SHP77 (cell line): ENCODE results near the gene KCNK15.

ENCODE experiments used
- DNase-seq, 2 experiments: peaks; one replicate each; lab custom pipeline; 2025; lab: John Stamatoyannopoulos, UW

KCNK15 gene

DNA sequence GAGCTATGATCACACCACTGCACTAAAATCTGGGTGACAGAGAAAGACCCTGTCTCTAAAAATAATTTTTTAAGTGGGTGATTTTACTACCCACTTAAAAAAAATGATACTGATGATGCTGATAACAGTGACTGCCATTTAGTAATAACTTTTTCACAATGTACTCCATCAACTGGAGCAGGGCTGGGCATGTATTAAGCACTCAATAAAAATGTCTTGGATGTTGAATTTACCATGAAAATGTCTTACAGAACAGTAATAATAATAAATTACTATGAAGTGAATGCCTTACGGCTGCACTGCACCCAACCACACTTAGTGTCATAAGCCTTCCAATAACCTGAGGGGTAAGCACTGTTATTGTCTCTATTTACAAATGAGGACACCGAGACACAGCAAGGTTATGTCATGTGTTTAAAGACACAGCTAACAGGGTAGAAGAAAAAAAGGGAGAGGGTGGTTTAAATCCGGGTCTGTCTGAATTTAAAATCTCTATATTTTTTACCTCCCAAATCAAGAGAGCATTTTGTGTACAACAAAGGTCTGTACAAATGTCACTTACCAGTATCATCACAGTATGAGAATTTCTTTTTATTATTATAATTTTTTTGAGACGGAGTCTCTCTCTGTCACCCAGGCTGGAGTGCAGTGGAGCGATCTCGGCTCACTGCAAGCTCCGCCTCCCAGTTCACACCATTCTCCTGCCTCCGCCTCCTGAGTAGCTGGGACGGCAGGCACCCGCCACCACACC, 43.2 kb downstream of the KCNK15 start:
- no peak for DNase-seq

DNA sequence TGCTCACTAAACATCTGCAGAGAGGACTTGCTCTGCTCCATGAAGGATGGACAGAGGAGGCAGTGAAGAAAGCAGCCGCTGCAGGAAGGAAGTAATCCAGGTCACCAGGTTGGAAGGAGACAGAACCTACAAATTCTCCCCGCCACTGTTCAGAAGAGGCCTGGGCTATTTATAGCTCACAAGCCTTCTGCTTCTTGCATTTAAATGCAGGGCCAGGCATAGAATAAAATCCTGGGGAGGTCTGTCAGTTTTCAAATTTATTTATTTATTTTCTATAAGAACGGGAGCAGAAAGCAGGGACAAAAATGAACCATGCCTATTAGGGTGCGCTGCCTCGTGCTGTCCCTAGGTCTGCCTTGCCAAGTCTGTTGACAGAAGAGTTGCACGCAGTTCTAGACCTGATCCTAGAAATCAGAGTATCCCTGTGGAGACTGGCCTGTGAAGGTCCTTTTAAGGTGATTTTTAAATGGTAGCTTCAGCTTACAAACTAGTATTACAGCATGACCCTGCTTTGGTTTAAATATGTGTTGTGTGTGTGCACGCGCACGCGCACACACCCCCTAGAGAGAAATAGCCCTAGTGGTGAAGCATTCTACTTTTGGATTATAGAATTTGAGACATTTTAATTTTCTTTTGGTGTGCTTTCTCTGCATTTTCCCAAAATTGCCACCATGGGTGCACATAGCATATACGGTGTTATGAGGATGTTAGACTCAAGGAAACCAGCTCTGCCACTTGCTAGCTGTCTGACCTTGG, 45.2 kb downstream of the KCNK15 start:
- DNase-seq = no peak

DNA sequence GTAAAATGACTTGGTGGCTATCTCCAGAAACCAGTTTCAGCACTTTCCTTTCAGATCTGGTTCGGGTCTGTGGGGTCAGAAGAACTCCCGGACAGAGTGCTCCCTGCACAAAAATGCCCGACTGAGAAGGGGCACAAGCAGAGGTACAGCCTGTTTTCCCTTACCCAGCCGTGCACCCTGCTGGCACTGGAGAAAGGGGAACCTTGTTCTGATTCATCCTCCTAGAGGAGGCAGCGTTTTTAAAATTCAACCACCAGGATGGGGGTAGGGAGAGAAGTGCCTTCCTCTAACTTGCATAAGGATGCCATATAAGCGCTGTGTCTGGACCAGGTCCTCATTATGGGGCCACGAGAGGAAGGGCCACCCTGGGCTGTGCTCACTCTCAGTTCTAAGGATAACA, 47.1 kb downstream of the KCNK15 start:
- no peak for DNase-seq

DNA sequence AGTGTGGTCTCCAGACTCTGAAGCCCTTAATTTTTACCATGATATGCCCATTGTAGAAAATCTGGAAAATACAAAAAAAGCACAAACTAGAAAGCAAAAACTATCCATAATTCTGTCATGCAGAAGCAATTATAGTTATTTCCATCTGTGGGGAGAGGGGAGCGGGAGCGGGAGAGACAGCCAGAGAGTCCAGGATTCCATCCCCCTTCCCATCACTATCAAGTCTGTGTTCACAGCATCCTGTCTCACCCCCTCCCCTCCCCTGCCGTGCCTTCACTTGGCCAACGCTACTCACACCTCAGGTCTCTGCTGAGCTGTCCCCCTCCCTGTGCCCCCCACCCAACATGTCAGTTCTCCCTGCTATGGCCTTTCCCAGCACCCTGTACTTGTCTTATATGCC, 50.2 kb downstream of the KCNK15 start:
- DNase-seq = no peak

DNA sequence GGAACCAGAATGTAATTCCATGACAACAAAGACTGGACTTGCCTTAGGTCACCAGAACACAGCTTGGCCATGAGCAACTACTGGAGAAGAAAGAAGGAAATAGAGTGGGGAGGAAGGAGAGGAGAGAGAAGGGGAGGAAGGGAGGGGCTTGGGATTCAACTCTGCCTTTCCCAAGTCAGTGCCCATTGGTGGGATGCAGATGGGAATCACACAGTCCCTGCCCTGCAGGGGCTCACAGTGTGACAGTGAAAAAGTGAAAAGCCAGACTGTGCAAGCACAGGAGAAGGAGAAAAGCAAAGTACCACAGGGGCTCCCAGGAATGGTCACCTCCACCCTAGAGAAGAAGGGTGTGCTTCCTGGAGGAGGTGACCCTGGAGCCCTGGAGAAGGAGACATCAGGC, 50.6 kb downstream of the KCNK15 start:
- DNase-seq = no peak

DNA sequence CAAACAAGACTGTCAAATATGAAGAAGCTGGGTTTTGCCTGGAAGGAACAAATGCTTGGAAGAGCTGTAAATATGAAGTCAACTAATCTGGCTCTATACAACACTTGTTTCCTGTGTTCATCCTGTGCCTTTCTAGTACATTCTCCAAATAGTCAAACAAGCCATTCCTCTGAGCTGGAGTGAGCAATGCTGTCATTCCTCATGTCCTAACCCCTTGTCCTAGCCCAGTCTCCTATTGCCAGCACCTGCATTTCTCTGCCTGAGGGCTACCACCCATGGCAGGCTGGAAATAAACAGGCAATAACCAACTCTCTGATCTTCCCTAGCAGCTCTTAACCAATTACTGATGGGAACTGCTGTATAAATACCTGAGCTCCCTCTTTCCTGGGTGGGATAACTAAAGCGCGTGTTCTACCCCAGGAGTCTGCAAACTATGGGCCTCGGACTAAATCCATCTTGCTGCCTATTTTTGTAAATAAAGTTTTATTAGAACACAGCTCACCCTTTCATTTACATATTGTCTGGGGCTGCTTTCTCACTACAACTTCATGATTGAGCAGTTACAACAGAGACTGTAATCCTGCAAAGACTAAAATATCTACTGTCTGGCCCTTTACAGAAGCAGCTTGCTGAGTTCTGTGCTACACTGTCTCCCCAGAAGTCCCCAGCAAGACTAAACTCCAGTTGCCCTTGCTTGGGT, 51.2 kb downstream of the KCNK15 start:
- DNase-seq = no peak

DNA sequence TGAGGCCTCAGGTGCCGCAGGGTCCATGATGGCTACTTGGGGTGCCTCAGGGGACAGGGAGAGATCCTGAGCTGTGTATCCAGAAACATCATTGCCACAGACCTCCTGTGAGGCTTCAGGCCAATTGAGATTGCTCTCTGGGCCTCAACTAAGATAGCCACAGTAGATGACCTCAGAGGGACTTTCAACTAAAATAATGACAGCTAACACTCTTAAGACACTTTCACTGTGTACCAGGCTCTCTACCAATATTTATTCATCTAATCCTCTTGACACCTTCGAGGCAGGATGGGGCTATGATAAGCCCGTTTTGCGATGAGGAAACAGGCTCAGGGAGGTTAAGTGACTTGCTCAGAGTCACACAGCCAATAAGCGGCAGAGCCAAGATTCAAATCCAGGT, 54.0 kb downstream of the KCNK15 start:
- no peak for DNase-seq

DNA sequence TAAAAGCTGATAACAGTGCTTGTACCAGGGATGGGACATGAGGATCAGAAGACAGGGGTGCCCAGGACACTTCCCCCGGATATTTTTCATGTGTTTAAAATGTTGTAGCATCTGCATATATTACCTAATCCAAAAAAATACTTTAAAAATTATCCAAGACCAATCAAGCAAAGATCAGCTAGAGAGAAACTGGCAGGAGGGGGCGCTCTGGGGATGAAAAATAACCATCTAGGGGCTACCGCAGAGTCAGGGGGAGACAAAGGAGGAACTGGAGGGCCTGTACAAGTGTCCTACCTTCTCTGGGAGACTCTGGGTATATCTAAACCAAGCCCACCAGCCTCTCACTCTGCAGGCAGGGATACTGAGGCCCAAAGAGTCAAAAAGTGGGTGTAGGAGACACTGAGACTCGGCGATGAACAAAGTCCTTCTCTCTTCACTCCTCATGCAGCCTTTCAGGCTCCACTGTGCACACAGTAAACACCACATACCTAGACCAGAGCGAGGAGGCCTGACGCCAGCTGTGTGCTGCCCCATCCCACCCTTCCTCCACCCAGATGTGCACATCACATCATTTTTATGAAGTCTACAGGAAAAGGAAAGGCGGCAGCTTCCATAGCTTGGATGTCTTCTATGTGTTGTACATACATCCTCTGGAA, 54.9 kb downstream of the KCNK15 start:
- no peak for DNase-seq
